H1 (cell line): ENCODE data around the gene RUFY2. TPM values are rescaled to one million over a fixed set of nuclear protein-coding genes. Genes with fewer than 3 reads are reported as not detected.

Experiments used
- CTCF ChIA-PET: fragments of 300-600 bp; sonication (Branson Sonifier 250); formaldehyde crosslinking; loops from one replicate; lab custom pipeline; 2021; ENCODE audit not compliant: partially characterized antibody; lab: Charles Lee
- POLR2A ChIA-PET: fragments of 300-600 bp; sonication (Branson Sonifier 250); formaldehyde crosslinking; loops from one replicate; lab custom pipeline; 2021; ENCODE audit warnings: inconsistent platforms; ENCODE audit not compliant: partially characterized antibody; lab: Charles Lee
- DNase-seq, 2 experiments: peaks; one replicate each; pipeline versions ENCODE4 v3.0.0 to v3.0.0-alpha.2; 2010 to 2022; ENCODE audit warnings: low spot score in 2 of 2, low read depth in 1 of 2, mixed read lengths in 1 of 2
- FAIRE-seq: peaks from 2 replicates; lab custom pipeline; 2011; peaks lifted over from hg19 to GRCh38; lab: Jason Lieb, UNC
- H2AFZ ChIP-seq: 2 replicates; pipeline ENCODE4 v1.8.1; 2012; ENCODE audit warnings: low read length, inconsistent platforms
- H2AK5ac ChIP-seq: 2 replicates; pipeline ENCODE4 v1.6.1; 2013; ENCODE audit warnings: low read depth, low read length
- H2BK120ac ChIP-seq: replicated peaks from 2 replicates; pipeline ENCODE3; 2013; ENCODE audit warnings: low read depth, low read length, inconsistent platforms
- H2BK12ac ChIP-seq: 2 replicates; pipeline ENCODE4 v1.6.1; 2013; ENCODE audit warnings: low read depth, low read length
- H2BK15ac ChIP-seq: 2 replicates; pipeline ENCODE4 v1.6.1; 2013; ENCODE audit warnings: low read length
- H2BK20ac ChIP-seq: 2 replicates; pipeline ENCODE4 v1.6.1; 2013; ENCODE audit warnings: low read length
- H2BK5ac ChIP-seq: 2 replicates; pipeline ENCODE4 v1.6.1; 2013; ENCODE audit warnings: low read depth, low read length
- H3K14ac ChIP-seq: 2 replicates; pipeline ENCODE4 v1.6.1; 2013; ENCODE audit warnings: inconsistent platforms; ENCODE audit not compliant: insufficient read length
- H3K18ac ChIP-seq: 2 replicates; pipeline ENCODE4 v1.6.1; 2013; ENCODE audit warnings: low read length; ENCODE audit errors: extremely low read depth
- H3K23ac ChIP-seq: 2 replicates; pipeline ENCODE4 v1.6.1; 2013; ENCODE audit warnings: inconsistent platforms; ENCODE audit not compliant: insufficient read length
- H3K23me2 ChIP-seq: 2 replicates; pipeline ENCODE4 v1.6.1; 2013; ENCODE audit warnings: low read depth, low read length
- H3K27ac ChIP-seq: 2 replicates; pipeline ENCODE4 v1.6.1; 2011; ENCODE audit warnings: low read depth, low read length, inconsistent platforms
- H3K27me3 ChIP-seq, 4 experiments: replicated peaks in 1 of 4; 1 replicate in 1 of 4; 2 replicates in 3 of 4; pipeline versions ENCODE4 v1.6.1 to v1.8.1; 2011 to 2013; ENCODE audit warnings: low read length in 3 of 4, mild to moderate bottlenecking in 3 of 4, inconsistent platforms in 2 of 4, mixed read lengths in 2 of 4, moderate library complexity in 1 of 4; ENCODE audit not compliant: control insufficient read depth in 3 of 4, insufficient read depth in 3 of 4; ENCODE audit errors: extremely low read depth in 1 of 4
- H3K36me3 ChIP-seq, 4 experiments: 2 replicates each; pipeline versions ENCODE4 v1.6.1 to v1.8.1; 2011 to 2013; ENCODE audit warnings: mild to moderate bottlenecking in 4 of 4, low read length in 3 of 4, moderate library complexity in 2 of 4, control low read depth in 1 of 4, inconsistent platforms in 1 of 4; ENCODE audit not compliant: insufficient read depth in 4 of 4, control insufficient read depth in 2 of 4
- H3K4ac ChIP-seq: replicated peaks from 2 replicates; pipeline ENCODE3; 2013; ENCODE audit warnings: low read length, low read depth, mixed read lengths, inconsistent platforms; ENCODE audit not compliant: insufficient read length
- H3K4me1 ChIP-seq, 4 experiments: replicated peaks in 1 of 4; 1 replicate in 1 of 4; 2 replicates in 3 of 4; pipeline versions ENCODE4 v1.6.1 to v1.8.1; 2011 to 2013; ENCODE audit warnings: low read length in 3 of 4, inconsistent platforms in 2 of 4, mixed read lengths in 1 of 4; ENCODE audit not compliant: insufficient read depth in 4 of 4, control insufficient read depth in 3 of 4
- H3K4me2 ChIP-seq, 2 experiments: 2 replicates each; pipeline versions ENCODE4 v1.6.1 to v1.8.1; 2011 to 2013; ENCODE audit warnings: low read depth in 2 of 2, low read length in 2 of 2, control low read depth in 1 of 2, inconsistent platforms in 1 of 2, mild to moderate bottlenecking in 1 of 2; ENCODE audit not compliant: insufficient read depth in 1 of 2
- H3K4me3 ChIP-seq, 4 experiments: fragments of 200-600, 300-600 bp in 1 of 4; sonication (generic), shearing (Covaris generic), sonication (Bioruptor Twin) in 1 of 4; 2 replicates each; pipeline versions ENCODE4 v1.5.1 to v1.8.1; 2011 to 2016; ENCODE audit warnings: low read length in 4 of 4, low read depth in 3 of 4, control low read depth in 2 of 4, inconsistent platforms in 2 of 4, mild to moderate bottlenecking in 2 of 4, mixed read lengths in 1 of 4, moderate library complexity in 1 of 4; ENCODE audit not compliant: insufficient read depth in 2 of 4; ENCODE audit errors: extremely low read depth in 1 of 4
- H3K56ac ChIP-seq: replicated peaks from 2 replicates; pipeline ENCODE3; 2013; ENCODE audit warnings: low read depth, mild to moderate bottlenecking, mixed read lengths, low read length, inconsistent platforms; ENCODE audit not compliant: insufficient read length
- H3K79me1 ChIP-seq: 2 replicates; pipeline ENCODE4 v1.6.1; 2013; ENCODE audit warnings: low read depth, low read length, control low read depth
- H3K79me2 ChIP-seq, 2 experiments: 2 replicates each; pipeline versions ENCODE4 v1.6.1 to v1.8.1; 2012 to 2013; ENCODE audit warnings: low read length in 2 of 2, mild to moderate bottlenecking in 2 of 2, inconsistent platforms in 1 of 2; ENCODE audit not compliant: insufficient read depth in 2 of 2, control insufficient read depth in 1 of 2
- H3K9ac ChIP-seq, 4 experiments: replicated peaks in 1 of 4; 1 replicate in 1 of 4; 2 replicates in 3 of 4; pipeline versions ENCODE4 v1.6.1 to v1.8.1; 2011 to 2013; ENCODE audit warnings: low read depth in 3 of 4, low read length in 3 of 4, control low read depth in 2 of 4, mild to moderate bottlenecking in 2 of 4, moderate library complexity in 2 of 4, inconsistent platforms in 1 of 4; ENCODE audit errors: extremely low read depth in 1 of 4
- H3K9me3 ChIP-seq, 2 experiments: 2 replicates each; pipeline versions ENCODE4 v1.6.1 to v1.8.1; 2012 to 2013; ENCODE audit warnings: mild to moderate bottlenecking in 2 of 2, moderate library complexity in 2 of 2, control low read depth in 1 of 2, inconsistent platforms in 1 of 2, low read depth in 1 of 2, low read length in 1 of 2, mixed read lengths in 1 of 2; ENCODE audit not compliant: insufficient read depth in 2 of 2
- H4K20me1 ChIP-seq, 2 experiments: replicated peaks in 1 of 2; 2 replicates each; pipeline versions ENCODE3 to v1.8.1; 2011 to 2013; ENCODE audit warnings: inconsistent platforms in 2 of 2, low read length in 2 of 2, mild to moderate bottlenecking in 1 of 2; ENCODE audit not compliant: insufficient read depth in 2 of 2, control insufficient read depth in 1 of 2
- H4K5ac ChIP-seq: 2 replicates; pipeline ENCODE4 v1.6.1; 2013; ENCODE audit warnings: low read length, low read depth, mixed read lengths, inconsistent platforms; ENCODE audit not compliant: insufficient read length
- H4K8ac ChIP-seq: 2 replicates; pipeline ENCODE4 v1.8.0; 2013; ENCODE audit warnings: mild to moderate bottlenecking, moderate library complexity, low read length, inconsistent platforms; ENCODE audit not compliant: insufficient read depth; ENCODE audit errors: extremely low read depth
- H4K91ac ChIP-seq: replicated peaks from 2 replicates; pipeline ENCODE3; 2013; ENCODE audit warnings: low read length, mixed read lengths, inconsistent platforms; ENCODE audit not compliant: insufficient read length
- FOSL1 ChIP-seq: IDR thresholded peaks from 2 replicates; pipeline ENCODE4 v1.6.1; 2011; ENCODE audit warnings: mild to moderate bottlenecking, low read depth, low read length, moderate library complexity; ENCODE audit not compliant: insufficient read depth
- KDM4A ChIP-seq: IDR thresholded peaks from one replicate; pipeline ENCODE4 v1.7.1; 2012; ENCODE audit warnings: low read depth, mild to moderate bottlenecking, moderate library complexity, low read length, inconsistent platforms; ENCODE audit not compliant: severe bottlenecking
- SAP30 ChIP-seq: fragments of 300-600 bp; sonication (generic); IDR thresholded peaks from 2 replicates; pipeline ENCODE4 v1.7.1; 2012; ENCODE audit warnings: low read length, moderate library complexity, mild to moderate bottlenecking, inconsistent platforms; ENCODE audit not compliant: insufficient read depth, insufficient replicate concordance
- SUZ12 ChIP-seq: fragments of 200-600 bp; sonication (generic); IDR thresholded peaks from 2 replicates; pipeline ENCODE4 v1.6.1; 2012; ENCODE audit warnings: mild to moderate bottlenecking, inconsistent platforms, low read length, moderate library complexity, mixed read lengths
- TAF7 ChIP-seq: optimal IDR thresholded peaks from 2 replicates; pipeline ENCODE3; 2011; ENCODE audit warnings: low read depth, mild to moderate bottlenecking, inconsistent platforms, low read length, moderate library complexity, borderline replicate concordance
- WGBS, 2 experiments: shearing (Covaris generic) in 1 of 2; methylation state at CpG; one replicate each; pipeline versions ENCODE4 v1.1.6 to v1.1.7; 2013 to 2015; ENCODE audit warnings: low lambda C conversion rate in 2 of 2, mixed read lengths in 2 of 2, inconsistent platforms in 1 of 2, low coverage in 1 of 2, missing lambda C conversion rate in 1 of 2; ENCODE audit not compliant: insufficient replicate concordance in 2 of 2, insufficient coverage in 1 of 2, insufficient read length in 1 of 2; ENCODE audit errors: extremely low coverage in 1 of 2, missing lambda C conversion rate in 1 of 2; 5-methylcytosine and 5-hydroxymethylcytosine counted together
- polyA plus RNA-seq, 7 experiments: library from polyadenylated mRNA; depleted of rRNA in 3 of 7; stranded (reverse) in 5 of 7; unstranded in 2 of 7; fragments of >200 nt in 5 of 7; fragments of 200-250 nt in 2 of 7; gene quantifications; 1 replicate in 5 of 7; 2 replicates in 1 of 7; 4 replicates in 1 of 7; pipeline versions ENCODE4 v1.2.1 to v1.2.3, GENCODE V29; 2011 to 2013; ENCODE audit warnings: missing spikeins in 2 of 7, mixed read lengths in 2 of 7
- total RNA-seq: library from RNA; stranded (reverse); fragmentation: NEBNext Ultra II Directional; extraction: Animal tissue kit (Norgen Biotek cat#: 25700); gene quantifications from 2 replicates; pipeline ENCODE4 v1.2.1, GENCODE V29; 2021

The RUFY2 gene
- total and polyA plus RNA-seq, 2 of the 8 experiments (the other 6 are each of a cell fraction or from before 2014, with no cell fraction given) = 3.4 to 12.0 TPM

GRCh38 chr10:68353537-68353936 is 53.5 kb downstream of the RUFY2 start:
- no peak for FAIRE-seq
- no peaks in the 10 kb centered on the region for H3K9me3 ChIP-seq
- no peak overlapping the region for H3K9ac ChIP-seq
- H4K91ac ChIP-seq = no peak overlapping the region
- H3K4me3 ChIP-seq = no peak overlapping the region
- no peak overlapping the region for H2AK5ac ChIP-seq
- H3K14ac ChIP-seq = no peak overlapping the region
- H3K27me3 ChIP-seq = no peaks in the 10 kb centered on the region
- no peak overlapping the region for H2AFZ ChIP-seq
- no peak overlapping the region for H3K27ac ChIP-seq
- no peak overlapping the region for H3K18ac ChIP-seq
- ChIA-PET CTCF (interaction anchor here (1.2 to 1.4 kb wide), 3 partner anchors 8 to 141 kb away, joined by 3 to 6 read pairs (median 6); no protein-coding TSS in a partner anchor), POLR2A (interaction anchor here (0.7 to 2.0 kb wide), 2 partner anchors 8 to 206 kb away, joined by 3 to 6 read pairs; partner anchors contain the start of gene TET1)
- H3K56ac ChIP-seq = no peak overlapping the region
- DNase-seq = no peak
- H4K8ac ChIP-seq = no peak overlapping the region
- H3K23ac ChIP-seq = no peak overlapping the region
- H2BK5ac ChIP-seq = no peak overlapping the region
- H2BK15ac ChIP-seq = no peak overlapping the region
- peaks cover 0 to 2% (median 0%) of the 10 kb centered on the region in 4 experiments; a peak in 1 of 7 replicates for H3K4me1 ChIP-seq
- H2BK12ac ChIP-seq = no peak overlapping the region
- no peaks in the 10 kb centered on the region for H4K20me1 ChIP-seq
- peaks cover 0 to 7% (median 2%) of the 10 kb centered on the region in 4 experiments; a peak in 4 of 8 replicates for H3K36me3 ChIP-seq
- no peak overlapping the region for H4K5ac ChIP-seq
- no peaks in the 10 kb centered on the region for H3K79me2 ChIP-seq
- no peak for TF ChIP-seq SUZ12
- TF ChIP-seq FOSL1 = no peak
- TF ChIP-seq TAF7 = no peak
- TF ChIP-seq KDM4A = no peak
- no peak for TF ChIP-seq SAP30
- H3K23me2 ChIP-seq = no peaks in the 10 kb centered on the region
- no peak overlapping the region for H3K4me2 ChIP-seq
- WGBS, 2 experiments = 88% methylated on average over 2 of the region's 2 CpGs; no CpG with 5 or more reads in 1 of the 2 experiments
- no peak overlapping the region for H3K4ac ChIP-seq
- no peak overlapping the region for H2BK120ac ChIP-seq
- H2BK20ac ChIP-seq = no peak overlapping the region
- no peaks in the 10 kb centered on the region for H3K79me1 ChIP-seq
